NCI-H2107 treated with DMSO at 0.1 percent for 48 hours (cell line): ENCODE data around the gene SNAPIN.

ENCODE experiments used
- DNase-seq: peaks from one replicate; lab custom pipeline; 2025; ENCODE audit not compliant: unreplicated experiment; lab: John Stamatoyannopoulos, UW

Gene SNAPIN

GRCh38 chr1:153658400-153659174, at the start of gene SNAPIN:
Gene SNAPIN, plus strand, starts transcription at chr1:153658703. Its CDS starts 41 bp downstream, at chr1:153658744.
- peak; percentile 78 for DNase-seq

- DNase-seq: no peak
These were observed 49.5 kb upstream of the SNAPIN start for GRCh38 chr1:153608742-153609584.

DNA sequence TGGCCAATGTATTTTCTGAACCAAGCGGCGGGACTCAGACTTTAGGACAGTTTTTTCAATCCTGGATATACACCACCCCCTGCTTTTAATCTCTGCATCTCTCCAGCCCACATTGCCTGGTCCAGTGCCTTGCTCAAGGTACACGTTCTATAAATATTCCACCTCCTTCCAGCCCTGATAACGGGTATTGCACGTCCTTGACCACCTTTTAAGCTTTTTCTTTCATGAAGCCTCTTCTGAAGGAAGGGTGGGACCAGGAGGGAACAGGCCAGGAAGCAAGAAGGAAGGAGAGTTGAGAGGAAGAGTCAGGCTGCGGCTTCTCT, 49.0 kb upstream of the SNAPIN start:
- DNase-seq: no peak

GRCh38 chr1:153610334-153610733, 48.2 kb upstream of the SNAPIN start:
- no peak for DNase-seq

DNA sequence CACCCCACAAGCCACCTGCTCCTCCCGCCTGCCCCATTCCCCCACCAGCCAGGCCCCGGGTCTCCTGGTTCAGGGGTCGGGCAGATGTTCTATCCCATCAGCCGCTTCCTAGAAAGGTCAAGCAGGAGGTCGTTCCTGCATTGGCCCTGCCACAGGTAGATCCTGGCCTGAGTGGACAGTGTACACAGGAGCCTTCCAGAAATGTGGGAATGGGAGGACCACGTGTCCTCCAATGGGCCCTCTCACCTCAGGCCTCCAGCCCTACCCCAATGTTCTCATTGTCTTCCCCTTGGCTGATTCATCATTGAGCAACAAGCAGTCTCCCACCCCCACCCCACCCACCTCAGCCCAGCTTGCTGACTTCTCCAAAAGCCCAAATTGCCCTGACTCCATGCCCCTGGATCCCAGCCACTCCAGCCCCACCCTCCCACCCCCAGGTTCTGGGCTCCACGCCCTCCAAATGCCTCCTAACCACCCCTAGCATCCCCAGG, 47.6 kb upstream of the SNAPIN start:
- no peak for DNase-seq

DNA sequence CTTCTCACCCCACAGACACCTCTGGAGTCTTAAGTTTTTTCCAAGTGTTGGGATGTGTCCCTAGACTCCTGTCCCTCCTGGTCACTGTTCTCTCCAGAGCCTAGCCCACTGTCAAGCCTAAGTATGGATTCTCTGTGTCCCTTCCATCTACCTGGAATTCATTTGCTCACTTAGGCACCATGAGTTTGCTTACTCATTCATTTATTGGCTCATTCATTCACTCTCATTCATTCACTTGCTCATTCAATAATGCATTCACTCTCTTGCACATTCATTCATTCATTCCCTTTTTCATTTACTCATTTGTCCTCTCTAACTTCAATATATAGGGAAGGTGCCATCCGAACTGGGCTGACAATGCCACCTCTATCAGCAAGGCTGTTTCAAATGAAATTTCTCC, 47.1 kb upstream of the SNAPIN start:
- no peak for DNase-seq

GRCh38 chr1:153612111-153612754, 46.3 kb upstream of the SNAPIN start:
- DNase-seq: no peak

GRCh38 chr1:153612755-153613331, 45.7 kb upstream of the SNAPIN start, which contains the start of gene S100A16:
Gene S100A16, minus strand, starts transcription at chr1:153613137. Its CDS starts 4,986 bp downstream, at chr1:153608151.
- no peak for DNase-seq

DNA sequence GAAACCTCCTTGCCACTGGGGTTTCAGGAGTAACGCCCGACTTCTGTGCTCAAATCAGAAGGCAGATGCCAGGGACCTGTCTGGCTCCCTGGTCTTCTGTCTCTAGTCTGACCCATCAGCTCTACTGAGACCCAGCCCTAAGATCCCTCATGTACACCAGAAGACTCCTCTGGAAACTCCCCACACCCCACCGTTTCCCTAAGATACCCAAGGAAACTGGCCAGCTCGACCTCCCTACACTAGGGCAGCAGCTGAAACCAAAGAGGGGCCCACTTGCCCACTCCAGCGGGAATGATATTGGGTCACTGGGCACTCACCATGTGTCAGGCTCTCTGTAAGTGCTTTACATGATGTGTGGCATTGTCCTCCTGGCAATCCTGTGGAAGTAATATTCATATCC, 45.1 kb upstream of the SNAPIN start:
- no peak for DNase-seq

DNA sequence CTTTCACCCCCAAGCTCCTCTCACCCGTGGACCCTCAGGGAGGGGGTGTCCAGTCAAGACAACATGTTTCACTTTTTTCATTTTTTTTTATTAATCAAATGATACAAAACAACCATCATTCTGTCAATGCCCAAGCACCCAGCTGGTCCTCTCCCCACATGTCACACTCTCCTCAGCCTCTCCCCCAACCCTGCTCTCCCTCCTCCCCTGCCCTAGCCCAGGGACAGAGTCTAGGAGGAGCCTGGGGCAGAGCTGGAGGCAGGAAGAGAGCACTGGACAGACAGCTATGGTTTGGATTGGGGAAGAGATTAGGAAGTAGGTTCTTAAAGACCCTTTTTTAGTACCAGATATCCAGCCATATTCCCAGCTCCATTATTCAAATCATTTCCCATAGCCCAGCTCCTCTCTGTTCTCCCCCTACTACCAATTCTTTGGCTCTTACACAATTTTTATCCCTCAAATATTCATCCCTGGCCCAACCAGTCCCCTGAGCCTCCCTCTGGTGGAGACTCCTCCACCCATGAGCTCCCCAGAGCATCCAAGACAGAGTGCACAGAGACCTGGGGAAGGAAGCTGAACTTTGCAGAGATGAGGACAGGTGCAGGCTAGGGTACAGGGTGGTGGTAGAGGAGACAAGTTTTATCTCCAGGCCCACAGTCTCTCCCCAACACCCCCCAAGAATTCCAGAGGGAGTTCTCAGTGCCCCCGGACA, 44.2 kb upstream of the SNAPIN start:
- DNase-seq: no peak

DNA sequence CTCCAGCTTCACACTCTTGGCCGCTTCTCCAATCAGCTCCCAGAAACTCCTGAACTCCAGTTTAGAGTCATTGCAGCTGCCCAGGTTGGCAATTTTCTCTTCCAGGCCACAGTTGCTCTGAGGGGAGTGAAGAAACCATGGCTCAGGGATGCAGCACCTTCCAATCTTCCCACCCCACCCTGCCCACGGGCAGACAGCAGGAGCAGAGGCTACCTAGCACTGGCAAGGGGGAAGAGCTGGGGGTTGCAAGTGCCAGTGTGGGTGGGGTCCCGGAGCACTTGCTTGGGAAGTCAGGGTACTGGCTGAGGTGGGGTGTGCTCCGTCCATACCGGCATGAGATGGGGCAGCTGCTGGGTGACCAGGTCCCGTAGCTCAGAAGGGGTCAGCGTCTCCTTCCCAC, 43.6 kb upstream of the SNAPIN start:
- no peak for DNase-seq

DNA sequence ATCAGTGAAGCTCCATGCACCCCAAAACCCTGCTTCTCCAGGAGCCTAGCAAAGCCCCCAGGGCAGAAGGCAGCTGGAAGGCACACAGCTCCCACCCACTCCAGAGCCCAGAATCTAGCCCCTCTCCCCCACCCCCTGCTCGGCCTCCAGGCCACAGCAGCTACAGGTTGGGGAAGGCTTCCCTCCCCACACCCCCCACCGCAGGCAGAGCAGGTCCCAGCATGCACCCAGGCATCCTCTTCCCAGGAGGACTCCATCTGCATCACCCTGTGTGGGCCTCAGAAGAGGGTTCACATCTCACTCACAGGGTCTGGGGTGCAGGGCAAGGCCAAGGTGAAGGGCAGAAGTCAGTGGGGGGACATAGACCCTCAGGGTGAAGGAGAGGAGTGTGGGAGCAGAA, 43.1 kb upstream of the SNAPIN start:
- DNase-seq: no peak

GRCh38 chr1:153616144-153616916, 42.2 kb upstream of the SNAPIN start, which contains the start of gene S100A14:
Gene S100A14, minus strand, starts transcription at chr1:153616325. Its CDS starts 467 bp downstream, at chr1:153615858.
- DNase-seq: no peak

DNA sequence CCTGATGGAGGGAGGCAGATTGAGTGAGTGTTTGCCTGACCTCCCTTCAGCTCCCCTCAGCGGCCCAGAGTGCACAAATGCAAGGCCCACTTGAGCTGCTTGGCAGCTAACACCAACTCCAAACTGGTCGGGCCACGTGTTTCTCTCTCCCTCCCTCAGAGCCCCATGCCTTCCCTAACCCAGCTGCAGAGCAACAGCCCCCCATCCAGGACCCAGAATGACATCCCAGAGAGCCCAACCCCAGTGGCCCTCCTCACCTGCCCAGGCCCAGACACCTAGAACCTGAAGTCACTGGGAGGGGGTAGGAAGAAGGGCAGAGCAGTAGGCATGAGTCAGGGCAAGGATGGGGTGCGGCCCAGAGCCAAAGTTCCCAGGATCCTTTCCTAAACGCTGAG, 41.6 kb upstream of the SNAPIN start:
- DNase-seq: no peak

- DNase-seq: no peak
These were observed 40.8 kb upstream of the SNAPIN start for GRCh38 chr1:153617663-153618062.

DNA sequence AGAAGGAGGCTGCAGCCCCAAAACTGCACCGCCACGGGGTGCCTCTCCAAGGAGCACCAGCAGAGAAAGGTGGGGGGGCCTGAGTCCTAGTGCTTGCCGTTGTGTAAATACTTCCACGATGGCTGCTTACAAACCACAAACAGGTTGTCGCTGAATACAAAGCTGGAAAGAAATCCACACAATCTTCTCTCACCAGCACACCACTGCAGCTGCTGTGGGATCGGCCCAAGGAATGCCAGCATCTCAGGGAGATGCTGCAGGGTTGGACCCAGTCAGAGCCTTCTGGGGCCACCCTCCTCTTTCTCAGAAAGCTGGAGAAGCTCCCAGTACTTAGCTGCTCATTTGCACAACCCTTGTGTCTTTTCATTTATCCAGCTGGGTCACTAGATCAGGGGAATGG, 39.3 kb upstream of the SNAPIN start:
- DNase-seq: peak; percentile 30

DNA sequence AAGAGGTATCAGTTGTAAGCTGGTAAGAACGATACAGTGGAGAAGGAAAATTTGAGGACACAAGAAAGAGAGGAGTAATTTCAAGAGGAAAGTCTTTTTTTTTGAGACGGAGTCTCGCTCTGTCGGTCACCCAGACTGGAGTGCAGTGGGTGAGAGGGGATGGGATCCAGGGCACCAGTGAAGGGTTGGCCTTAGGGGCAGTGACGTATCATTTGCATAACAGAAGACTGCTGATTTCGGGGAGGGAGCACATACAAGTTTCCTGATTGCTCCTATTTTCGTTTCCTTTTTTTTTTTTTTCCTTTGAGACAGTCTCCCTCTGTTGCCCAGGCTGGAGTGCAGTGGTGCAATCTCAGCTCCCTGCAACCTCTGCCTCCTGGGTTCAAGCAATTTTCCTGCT, 35.4 kb upstream of the SNAPIN start:
- no peak for DNase-seq

- DNase-seq: no peak
These were observed 33.4 kb upstream of the SNAPIN start for GRCh38 chr1:153624965-153625611.

DNA sequence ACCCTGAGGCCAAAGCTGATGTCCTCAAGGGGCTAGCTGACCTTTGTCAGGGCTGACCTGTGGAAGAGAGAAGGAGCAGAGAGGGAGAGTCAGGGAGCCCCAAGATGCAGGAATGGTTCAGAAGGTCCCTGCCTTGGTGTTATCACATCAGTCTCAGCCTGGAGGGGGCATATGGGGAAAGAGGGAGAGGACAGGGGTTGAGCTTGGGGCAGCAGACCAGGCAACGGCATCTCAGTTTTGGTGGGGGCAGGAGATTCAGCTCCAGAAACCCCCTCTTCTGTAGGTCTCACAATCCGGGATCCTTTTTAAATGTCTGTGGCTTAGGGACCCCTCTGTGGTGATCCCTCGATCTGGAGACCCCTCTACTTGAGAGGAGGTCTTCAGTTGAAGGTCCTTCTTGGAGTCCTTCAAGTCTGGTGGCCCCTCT, 32.0 kb upstream of the SNAPIN start:
- DNase-seq: no peak
